Upper lobe of right lung (tissue), 1 donor: Measurements from ENCODE around the gene ATG7. TPM values are rescaled to one million over a fixed set of nuclear protein-coding genes. Genes with fewer than 3 reads are reported as not detected.
"Not testable (repeated sequence)": the region's sequence is repeated elsewhere in the genome, so short reads cannot be mapped to it uniquely, and the experiment has no call there.

Experiments
- ATAC-seq: fragments of 200-7000 bp; cut with Tn5 transposase; one replicate; pipeline ENCODE4 v1.9.1; 2020; ENCODE audit warnings: mild to moderate bottlenecking, moderate library complexity
- DNase-seq: peaks from one replicate; pipeline ENCODE4 v3.0.0-alpha.2; 2020
- H3K27ac ChIP-seq: fragments of 200-600 bp; one replicate; pipeline ENCODE4 v1.8.0; 2022
- H3K27me3 ChIP-seq: fragments of 200-600 bp; one replicate; pipeline ENCODE4 v1.8.0; 2022; ENCODE audit warnings: mild to moderate bottlenecking
- H3K36me3 ChIP-seq: fragments of 200-600 bp; one replicate; pipeline ENCODE4 v1.8.0; 2022
- H3K4me1 ChIP-seq: fragments of 200-600 bp; one replicate; pipeline ENCODE4 v1.8.0; 2022
- H3K4me3 ChIP-seq: fragments of 200-600 bp; one replicate; pipeline ENCODE4 v1.8.0; 2022; ENCODE audit warnings: mild to moderate bottlenecking
- H3K9me3 ChIP-seq: fragments of 200-600 bp; one replicate; pipeline ENCODE4 v1.8.0; 2022
- CTCF ChIP-seq: fragments of 200-600 bp; IDR thresholded peaks from one replicate; pipeline ENCODE4 v1.8.0; 2022; ENCODE audit warnings: antibody characterized with exemption
- intact Hi-C: fragments of 100-400 bp; cut with DNase I; formaldehyde crosslinking; loops from one replicate; pipeline ENCODE4 v1.11.0; 2022
- total RNA-seq: library from RNA; stranded (reverse); fragmentation: NEBNext Ultra II Directional; extraction: Animal tissue kit (Norgen Biotek cat#: 25700); gene quantifications from one replicate; pipeline ENCODE4 v1.2.1, GENCODE V29; 2021
- donor health status: DM: no; HTN: yes; CAD: no; lungs with severe emphysema.

ATG7 gene
- total RNA-seq, 1 donor from 2014 or later, result 49.9 TPM

- Histone ChIP-seq H3K4me1 (peaks cover 11% of the 10 kb centered on the region), H3K4me3 (no peak overlapping the region), H3K27me3 (no peaks in the 10 kb centered on the region), H3K36me3 (no peaks in the 10 kb centered on the region), H3K27ac (no peak overlapping the region), H3K9me3 (no peaks in the 10 kb centered on the region)
- no peak for DNase-seq
- TF ChIP-seq CTCF, result no peak
- no peak for ATAC-seq
- intact Hi-C loops, result no loop called here
Observed at GRCh38 chr3:11436775-11437174, 164.6 kb downstream of the ATG7 start.

- Histone ChIP-seq H3K9me3 (no peaks in the 10 kb centered on the region), H3K27me3 (no peaks in the 10 kb centered on the region), H3K27ac (no peak overlapping the region), H3K4me1 (peaks cover 11% of the 10 kb centered on the region), H3K36me3 (no peaks in the 10 kb centered on the region), H3K4me3 (no peak overlapping the region)
- TF ChIP-seq CTCF, result no peak
- ATAC-seq (no peak), DNase-seq (no peak)
- intact Hi-C loops, result no loop called here
Observed at GRCh38 chr3:11437506-11437905, 165.3 kb downstream of the ATG7 start.

GRCh38 chr3:11438646-11439045 lies 166.4 kb downstream of the ATG7 start:
- H3K9me3 ChIP-seq, result no peaks in the 10 kb centered on the region
- no peak for ATAC-seq
- no peaks in the 10 kb centered on the region for H3K27me3 ChIP-seq
- no peak overlapping the region for H3K4me3 ChIP-seq
- TF ChIP-seq CTCF, result no peak
- H3K27ac ChIP-seq, result no peak overlapping the region
- no peak for DNase-seq
- H3K36me3 ChIP-seq, result no peaks in the 10 kb centered on the region
- intact Hi-C loops, result no loop called here
- peaks cover 7% of the 10 kb centered on the region for H3K4me1 ChIP-seq

GRCh38 chr3:11441346-11441745 lies 169.1 kb downstream of the ATG7 start:
- ATAC-seq, H3K27ac ChIP-seq, H3K27me3 ChIP-seq, H3K4me1 ChIP-seq, H3K4me3 ChIP-seq, H3K9me3 ChIP-seq, H3K36me3 ChIP-seq, DNase-seq, intact Hi-C loops: not testable (repeated sequence)

GRCh38 chr3:11444404-11444803 lies 172.2 kb downstream of the ATG7 start:
- DNase-seq (no peak), ATAC-seq (no peak)
- Histone ChIP-seq H3K9me3 (no peaks in the 10 kb centered on the region), H3K4me3 (no peak overlapping the region), H3K27me3 (no peaks in the 10 kb centered on the region), H3K4me1 (no peaks in the 10 kb centered on the region), H3K27ac (no peak overlapping the region), H3K36me3 (no peaks in the 10 kb centered on the region)
- TF ChIP-seq CTCF, result no peak
- intact Hi-C loops, result no loop called here

- ATAC-seq, H3K4me1 ChIP-seq, intact Hi-C loops, H3K27me3 ChIP-seq, DNase-seq, H3K36me3 ChIP-seq, H3K4me3 ChIP-seq, H3K27ac ChIP-seq, H3K9me3 ChIP-seq: not testable (repeated sequence)
Observed at GRCh38 chr3:11445193-11445592, 173.0 kb downstream of the ATG7 start.

- no peaks in the 10 kb centered on the region for H3K9me3 ChIP-seq
- TF ChIP-seq CTCF, result no peak
- no peak for DNase-seq
- no peak overlapping the region for H3K27ac ChIP-seq
- H3K36me3 ChIP-seq, result no peaks in the 10 kb centered on the region
- H3K4me3 ChIP-seq, result no peak overlapping the region
- H3K27me3 ChIP-seq, result no peaks in the 10 kb centered on the region
- H3K4me1 ChIP-seq, result no peaks in the 10 kb centered on the region
- ATAC-seq, result no peak
- intact Hi-C loops, result no loop called here
Observed at GRCh38 chr3:11445883-11446282, 173.7 kb downstream of the ATG7 start.
